ENCODE data around the gene AEBP1. TPM values are rescaled to one million over a fixed set of nuclear protein-coding genes. Genes with fewer than 3 reads are reported as not detected.

The AEBP1 gene
- total RNA-seq, 1 donor from 2014 or later, result 64.1 TPM

DNA sequence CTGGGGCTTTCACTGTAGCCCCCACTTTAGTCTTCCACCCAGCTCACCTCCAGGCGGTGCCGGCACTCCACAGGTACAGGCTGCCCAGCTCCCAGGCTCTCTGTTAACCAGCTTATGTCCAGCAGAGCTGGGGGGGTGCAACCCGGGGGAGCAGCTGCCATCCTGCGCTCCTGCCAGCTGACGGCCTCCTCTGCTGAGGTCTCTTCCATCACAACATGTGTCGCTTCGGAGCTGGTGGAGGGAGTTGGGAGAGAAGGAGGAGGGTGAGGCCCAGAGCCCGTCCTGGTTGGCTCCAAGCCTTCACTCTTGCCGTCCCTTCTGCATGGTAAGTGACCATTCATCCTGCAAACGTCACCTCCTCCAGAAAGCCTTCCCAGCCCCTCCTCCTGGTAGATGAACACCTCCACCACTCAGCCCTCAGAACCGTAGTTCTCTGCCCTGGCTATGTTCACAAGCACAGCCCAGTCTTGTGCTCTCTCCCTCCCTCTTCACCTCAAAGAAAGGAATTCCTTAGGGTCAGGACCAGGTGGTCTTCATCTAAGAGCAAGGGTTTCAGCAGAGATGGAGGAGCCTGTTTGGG lies 23.4 kb upstream of the AEBP1 start:
- TF ChIP-seq, protein P1, sequence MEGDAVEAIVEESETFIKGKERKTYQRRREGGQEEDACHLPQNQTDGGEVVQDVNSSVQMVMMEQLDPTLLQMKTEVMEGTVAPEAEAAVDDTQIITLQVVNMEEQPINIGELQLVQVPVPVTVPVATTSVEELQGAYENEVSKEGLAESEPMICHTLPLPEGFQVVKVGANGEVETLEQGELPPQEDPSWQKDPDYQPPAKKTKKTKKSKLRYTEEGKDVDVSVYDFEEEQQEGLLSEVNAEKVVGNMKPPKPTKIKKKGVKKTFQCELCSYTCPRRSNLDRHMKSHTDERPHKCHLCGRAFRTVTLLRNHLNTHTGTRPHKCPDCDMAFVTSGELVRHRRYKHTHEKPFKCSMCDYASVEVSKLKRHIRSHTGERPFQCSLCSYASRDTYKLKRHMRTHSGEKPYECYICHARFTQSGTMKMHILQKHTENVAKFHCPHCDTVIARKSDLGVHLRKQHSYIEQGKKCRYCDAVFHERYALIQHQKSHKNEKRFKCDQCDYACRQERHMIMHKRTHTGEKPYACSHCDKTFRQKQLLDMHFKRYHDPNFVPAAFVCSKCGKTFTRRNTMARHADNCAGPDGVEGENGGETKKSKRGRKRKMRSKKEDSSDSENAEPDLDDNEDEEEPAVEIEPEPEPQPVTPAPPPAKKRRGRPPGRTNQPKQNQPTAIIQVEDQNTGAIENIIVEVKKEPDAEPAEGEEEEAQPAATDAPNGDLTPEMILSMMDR (conservative IDR thresholded peaks at IDR 0.05), result no peak
- Mint-ChIP-seq H3K36me3 (no peaks in the 10 kb centered on the region), H3K27me3 (no peaks in the 10 kb centered on the region), H3K4me1 (ENCODE audit: unreplicated experiment) (peaks cover 7% of the 10 kb centered on the region), H3K9me3 (no peaks in the 10 kb centered on the region), H3K27ac (no peak overlapping the region), H3K4me3 (peak overlapping the region; percentile 91)
- no peak for DNase-seq (ENCODE audit: extremely low spot score, unreplicated experiment)

DNA sequence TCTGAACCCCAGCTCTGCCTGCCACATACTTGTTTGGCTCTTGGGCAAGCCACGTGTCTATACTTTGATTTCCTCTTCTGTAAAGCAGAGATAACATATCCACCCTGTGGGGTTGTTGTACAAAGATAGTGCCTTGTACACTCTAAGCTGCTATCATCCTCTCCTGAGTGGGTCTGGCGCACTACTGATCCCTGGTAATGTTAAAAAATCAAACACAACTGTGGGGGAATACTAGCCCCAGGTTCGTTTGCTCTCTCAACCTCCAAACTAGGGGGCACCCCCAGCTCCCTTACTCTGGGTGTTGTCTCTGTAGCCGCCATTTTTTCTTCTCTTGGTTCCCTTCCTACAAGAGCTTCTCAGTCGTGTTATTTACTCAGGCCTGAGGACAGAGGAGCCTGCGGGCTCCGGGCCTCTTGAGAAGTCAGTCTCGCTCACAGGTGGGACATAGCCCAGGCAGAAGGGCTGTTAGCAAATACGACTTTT lies 22.8 kb upstream of the AEBP1 start:
- no peak for DNase-seq (ENCODE audit: extremely low spot score, unreplicated experiment)
- H3K4me3 Mint-ChIP-seq, result peak overlapping the region; percentile 91
- peaks cover 7% of the 10 kb centered on the region for H3K4me1 Mint-ChIP-seq (ENCODE audit: unreplicated experiment)
- no peaks in the 10 kb centered on the region for H3K36me3 Mint-ChIP-seq
- no peaks in the 10 kb centered on the region for H3K27me3 Mint-ChIP-seq
- no peaks in the 10 kb centered on the region for H3K9me3 Mint-ChIP-seq
- TF ChIP-seq, protein P1 (conservative IDR thresholded peaks at IDR 0.05), result no peak
- H3K27ac Mint-ChIP-seq, result no peak overlapping the region

DNA sequence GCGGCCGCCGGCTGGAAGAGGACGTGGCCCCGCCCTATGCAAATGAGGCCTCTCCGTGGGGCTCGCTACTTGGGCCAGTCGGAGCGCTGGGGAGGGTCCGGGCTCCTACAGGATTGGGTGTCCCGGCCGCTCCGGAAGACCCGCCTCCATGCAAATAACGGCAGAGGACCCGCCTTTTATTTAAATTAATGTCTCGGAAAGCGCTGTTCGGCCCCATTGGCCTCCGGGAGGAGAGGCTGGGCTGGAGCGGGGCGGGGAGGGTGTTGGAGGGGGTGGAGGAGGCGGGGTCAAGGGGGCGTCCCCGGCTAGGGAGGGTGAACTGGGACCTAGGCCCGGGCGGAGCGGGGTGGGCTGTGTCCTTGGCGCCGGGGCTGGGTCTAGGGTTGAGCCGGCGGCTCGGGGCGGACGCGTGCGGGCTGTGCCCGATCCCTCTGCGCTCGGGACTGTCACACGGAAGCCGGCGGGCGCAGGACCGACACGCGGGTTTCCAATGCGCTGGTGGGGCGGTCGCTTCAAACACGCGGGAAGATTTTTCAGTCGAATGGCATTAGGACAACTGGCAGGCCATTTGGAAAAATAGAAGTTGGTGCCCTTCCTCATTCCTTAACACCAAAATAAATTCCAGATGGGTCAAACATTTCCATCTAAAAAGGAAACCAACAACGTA lies 21.5 kb upstream of the AEBP1 start:
- no peaks in the 10 kb centered on the region for H3K36me3 Mint-ChIP-seq
- peak; percentile 97 for DNase-seq (ENCODE audit: extremely low spot score, unreplicated experiment)
- peaks cover 10% of the 10 kb centered on the region for H3K4me1 Mint-ChIP-seq (ENCODE audit: unreplicated experiment)
- peak overlapping the region; percentile 91 for H3K4me3 Mint-ChIP-seq
- no peaks in the 10 kb centered on the region for H3K27me3 Mint-ChIP-seq
- TF ChIP-seq, protein P1 (conservative IDR thresholded peaks at IDR 0.05), result no peak
- peak overlapping the region; percentile 73 for H3K27ac Mint-ChIP-seq
- H3K9me3 Mint-ChIP-seq, result no peaks in the 10 kb centered on the region

DNA sequence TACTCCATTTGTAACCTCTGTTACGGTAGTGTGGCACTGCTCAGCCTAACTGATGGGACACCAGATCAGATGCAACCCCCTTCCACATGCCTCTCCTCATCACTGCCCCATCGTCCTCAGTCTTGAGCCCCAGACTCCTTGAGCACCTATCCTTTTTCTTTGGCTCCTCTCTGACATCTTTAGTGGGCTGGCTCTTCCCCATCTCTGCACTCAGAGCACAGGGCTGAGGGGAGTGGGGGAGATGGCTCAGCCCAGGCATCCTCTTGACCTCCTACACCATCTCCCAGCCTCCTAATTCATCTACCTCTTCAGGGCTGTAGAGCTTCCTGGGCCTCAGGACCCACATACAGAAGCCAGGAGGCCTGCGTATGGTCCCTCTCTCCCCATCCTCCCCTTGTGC lies 20.3 kb upstream of the AEBP1 start:
- peak overlapping the region; percentile 83 for H3K4me3 Mint-ChIP-seq

DNA sequence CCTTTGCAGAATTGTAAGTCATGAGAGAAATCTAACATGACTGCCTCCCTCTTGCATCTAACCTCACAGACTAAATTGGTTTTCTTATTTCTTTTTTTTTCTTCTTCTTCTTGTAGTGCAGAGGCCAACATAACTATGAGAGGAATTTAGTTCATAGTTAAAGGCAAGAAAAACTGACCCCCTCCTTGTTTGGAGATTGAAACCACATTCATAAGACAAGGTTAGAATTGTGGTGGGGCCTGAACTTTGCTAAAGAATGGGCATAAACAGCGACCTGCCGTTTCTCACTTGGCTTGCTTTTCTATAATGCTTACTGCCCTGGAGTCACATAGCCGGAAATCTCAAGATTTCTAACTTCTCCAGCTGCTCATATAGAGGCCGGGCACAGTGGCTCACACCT lies 19.4 kb upstream of the AEBP1 start:
- H3K4me1 Mint-ChIP-seq (ENCODE audit: unreplicated experiment), result peaks cover 11% of the 10 kb centered on the region
- no peak overlapping the region for H3K27ac Mint-ChIP-seq
- H3K36me3 Mint-ChIP-seq, result no peaks in the 10 kb centered on the region
- H3K27me3 Mint-ChIP-seq, result no peaks in the 10 kb centered on the region
- TF ChIP-seq, protein P1 (conservative IDR thresholded peaks at IDR 0.05), result no peak
- DNase-seq (ENCODE audit: extremely low spot score, unreplicated experiment), result no peak
- peak overlapping the region; percentile 83 for H3K4me3 Mint-ChIP-seq
- H3K9me3 Mint-ChIP-seq, result no peaks in the 10 kb centered on the region

More for the DNA sequence above, 20.3 kb upstream of the AEBP1 start:
- no peaks in the 10 kb centered on the region for H3K27me3 Mint-ChIP-seq
- DNase-seq (ENCODE audit: extremely low spot score, unreplicated experiment), result no peak
- no peaks in the 10 kb centered on the region for H3K9me3 Mint-ChIP-seq
- no peaks in the 10 kb centered on the region for H3K36me3 Mint-ChIP-seq
- no peak overlapping the region for H3K27ac Mint-ChIP-seq
- TF ChIP-seq, protein P1 (conservative IDR thresholded peaks at IDR 0.05), result no peak
- peaks cover 11% of the 10 kb centered on the region for H3K4me1 Mint-ChIP-seq (ENCODE audit: unreplicated experiment)

Data from type B pancreatic cell (in vitro differentiated cells).